A549 (cell line): ENCODE data around the gene PRAC2. TPM values are rescaled to one million over a fixed set of nuclear protein-coding genes. Genes with fewer than 3 reads are reported as not detected.

ENCODE experiments used
- ATAC-seq, 2 experiments: fragments of 200-7000 bp in 1 of 2; fragments of >200 bp in 1 of 2; cut with Nextera tagmentation in 1 of 2; cut with Tn5 transposase in 1 of 2; 3 replicates each; pipeline versions ENCODE4 v1.8.0 to v1.9.1; 2018 to 2020; ENCODE audit warnings: mild to moderate bottlenecking in 1 of 2, moderate library complexity in 1 of 2
- CTCF ChIA-PET: fragments of 300-600 bp; sonication (Branson Sonifier 250); formaldehyde crosslinking; extraction: SDS; loops from one replicate; lab custom pipeline; 2021; ENCODE audit warnings: antibody characterized with exemption, inconsistent platforms; lab: Yijun Ruan, JAX
- POLR2A ChIA-PET: fragments of 350-600 bp; formaldehyde crosslinking; extraction: SDS; loops from one replicate; lab custom pipeline; 2021; ENCODE audit warnings: antibody characterized with exemption, inconsistent platforms; lab: Yijun Ruan, JAX
- DNase-seq, 2 experiments: peaks; one replicate each; pipeline versions ENCODE4 v3.0.0 to v3.0.0-alpha.2; 2011 to 2016; ENCODE audit warnings: low read depth in 1 of 2, low spot score in 1 of 2
- FAIRE-seq: peaks from 2 replicates; lab custom pipeline; 2011; peaks lifted over from hg19 to GRCh38; lab: Jason Lieb, UNC
- H3K27ac ChIP-seq, 2 experiments: fragments of >200 bp; sonication (Bioruptor Twin); formaldehyde crosslinking; 3 replicates each; pipeline ENCODE4 v1.5.1; 2016 to 2017
- H3K4me1 ChIP-seq: fragments of >200 bp; sonication (Bioruptor Twin); formaldehyde crosslinking; 3 replicates; pipeline ENCODE4 v1.6.1; 2016
- H3K4me2 ChIP-seq: fragments of >200 bp; sonication (Bioruptor Twin); formaldehyde crosslinking; 3 replicates; pipeline ENCODE4 v1.6.1; 2016
- H3K4me3 ChIP-seq: fragments of >200 bp; sonication (Bioruptor Twin); formaldehyde crosslinking; 3 replicates; pipeline ENCODE4 v1.5.1; 2016
- H3K9me3 ChIP-seq: fragments of >200 bp; sonication (Bioruptor Twin); formaldehyde crosslinking; 3 replicates; pipeline ENCODE4 v1.6.1; 2016
- CHD2 ChIP-seq: fragments of 150-350 bp; IDR thresholded peaks from 2 replicates; pipeline ENCODE4 v1.6.1; 2014; ENCODE audit warnings: low read length; ENCODE audit not compliant: partially characterized antibody
- FOSL2 ChIP-seq, 2 experiments: fragments of 450-650 bp in 1 of 2; fragments of >200 bp in 1 of 2; sonication (Bioruptor Twin) in 1 of 2; formaldehyde crosslinking; IDR thresholded peaks; 2 replicates each; pipeline versions ENCODE4 v1.5.0 to v1.6.1; 2016 to 2020; ENCODE audit warnings: mild to moderate bottlenecking in 1 of 2, moderate library complexity in 1 of 2
- FOXS1 ChIP-seq: fragments of 250-450 bp; sonication (Bioruptor Pico); IDR thresholded peaks from 2 replicates; pipeline ENCODE4 v1.5.0; 2020; ENCODE audit warnings: mild to moderate bottlenecking, moderate library complexity
- GATA3 ChIP-seq: IDR thresholded peaks from 2 replicates; pipeline ENCODE4 v1.6.1; 2012; ENCODE audit warnings: borderline replicate concordance
- HDAC2 ChIP-seq: fragments of 200-600 bp; sonication (generic); IDR thresholded peaks from 2 replicates; pipeline ENCODE4 v1.6.1; 2016
- HES2 ChIP-seq: fragments of >200 bp; sonication (Bioruptor Twin); formaldehyde crosslinking; IDR thresholded peaks from 2 replicates; pipeline ENCODE4 v1.6.1; 2016
- HOXA7 ChIP-seq: fragments of 250-450 bp; sonication (Bioruptor Pico); IDR thresholded peaks from 2 replicates; pipeline ENCODE4 v1.5.0; 2020; ENCODE audit warnings: mild to moderate bottlenecking, moderate library complexity
- JUN ChIP-seq, 2 experiments: fragments of >200 bp; sonication (Bioruptor Twin); formaldehyde crosslinking; IDR thresholded peaks; 2 replicates in 1 of 2; 3 replicates in 1 of 2; pipeline ENCODE4 v1.6.1; 2016 to 2017
- JUNB ChIP-seq: fragments of >200 bp; sonication (Bioruptor Twin); formaldehyde crosslinking; IDR thresholded peaks from 2 replicates; pipeline ENCODE4 v1.6.1; 2016
- KDM1A ChIP-seq: fragments of 200-600 bp; sonication (generic); IDR thresholded peaks from 2 replicates; pipeline ENCODE4 v1.6.1; 2016; ENCODE audit warnings: low read depth, mild to moderate bottlenecking
- MAFK ChIP-seq: fragments of 450-650 bp; IDR thresholded peaks from 2 replicates; pipeline ENCODE4 v1.6.1; 2014; ENCODE audit not compliant: partially characterized antibody
- NFE2L2 ChIP-seq: fragments of 150-350 bp; conservative IDR thresholded peaks from 2 replicates; pipeline ENCODE4 v1.6.1; 2014; ENCODE audit warnings: low read length
- POLR2A ChIP-seq: IDR thresholded peaks from 2 replicates; pipeline ENCODE4 v1.6.1; 2012; ENCODE audit warnings: mild to moderate bottlenecking, low read length
- RCOR1 ChIP-seq: fragments of 150-350 bp; IDR thresholded peaks from 2 replicates; pipeline ENCODE4 v1.6.1; 2014; ENCODE audit warnings: antibody characterized with exemption, low read length, low read depth
- REST ChIP-seq: fragments of 200-600 bp; sonication (generic); IDR thresholded peaks from 2 replicates; pipeline ENCODE4 v1.6.1; 2016; ENCODE audit warnings: antibody characterized with exemption, mild to moderate bottlenecking, moderate library complexity
- SMC3 ChIP-seq: fragments of >200 bp; sonication (Bioruptor Twin); formaldehyde crosslinking; IDR thresholded peaks from 3 replicates; pipeline ENCODE4 v1.6.1; 2018; ENCODE audit warnings: inconsistent platforms
- USF2 ChIP-seq: fragments of 450-650 bp; IDR thresholded peaks from 2 replicates; pipeline ENCODE4 v1.6.1; 2014; ENCODE audit warnings: antibody characterized with exemption
- ZC3H11A ChIP-seq: fragments of 450-650 bp; IDR thresholded peaks from 2 replicates; pipeline ENCODE4 v1.6.1; 2014; ENCODE audit warnings: antibody characterized with exemption, mild to moderate bottlenecking
- WGBS: methylation state at CpG from one replicate; pipeline ENCODE4 v1.1.6; 2017; ENCODE audit errors: missing lambda C conversion rate; 5-methylcytosine and 5-hydroxymethylcytosine counted together
- polyA plus RNA-seq, 4 experiments: library from polyadenylated mRNA; depleted of rRNA in 3 of 4; stranded (reverse); fragments of >200 nt; fragmentation: RNase III in 1 of 4; extraction: RNeasy Plus Mini Kit Qiagen cat#74134 plus additional on column Dnase treatment in 1 of 4; gene quantifications; 2 replicates in 3 of 4; 3 replicates in 1 of 4; pipeline ENCODE4 v1.2.3, GENCODE V29; 2011 to 2017
- TF ChIP-seq, protein P1 (sequence below): IDR thresholded peaks from 2 replicates; pipeline ENCODE4 v1.6.1; 2012; ENCODE audit warnings: low read depth, borderline replicate concordance

PRAC2 gene
- polyA plus RNA-seq, 2 of the 4 experiments (the other 2 are of a cell fraction) = not detected

GRCh38 chr17:48693178-48693577, 29.8 kb upstream of the PRAC2 start (continued):
- TF ChIP-seq USF2 (no peak), NFE2L2 (no peak), JUN (IDR thresholded peaks at IDR 0.05) (no peak), HOXA7 (CRISPR knock-in tag) (no peak), RCOR1 (no peak)

- TF ChIP-seq, protein P1, sequence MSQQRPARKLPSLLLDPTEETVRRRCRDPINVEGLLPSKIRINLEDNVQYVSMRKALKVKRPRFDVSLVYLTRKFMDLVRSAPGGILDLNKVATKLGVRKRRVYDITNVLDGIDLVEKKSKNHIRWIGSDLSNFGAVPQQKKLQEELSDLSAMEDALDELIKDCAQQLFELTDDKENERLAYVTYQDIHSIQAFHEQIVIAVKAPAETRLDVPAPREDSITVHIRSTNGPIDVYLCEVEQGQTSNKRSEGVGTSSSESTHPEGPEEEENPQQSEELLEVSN = no peak
- TF ChIP-seq GATA3 (no peak), ZC3H11A (no peak), JUNB (no peak), SMC3 (no peak), FOSL2 (IDR thresholded peaks at IDR 0.05) (no peak), FOSL2 (CRISPR knock-in tag; IDR thresholded peaks at IDR 0.05) (no peak), HDAC2 (no peak), KDM1A (no peak), HES2 (no peak), REST (no peak), CHD2 (no peak), POLR2A (no peak), MAFK (no peak), FOXS1 (no peak)
- FAIRE-seq (no peak), ATAC-seq (no peak), DNase-seq (no peak)
- POLR2A ChIA-PET = no interaction called here
- no peak overlapping the region for H3K4me3 ChIP-seq
- H3K4me1 ChIP-seq = no peaks in the 10 kb centered on the region
- CTCF ChIA-PET = interaction anchor here (1.0 to 15.5 kb wide), 10 partner anchors 9 to 526 kb away, joined by 3 to 212 read pairs (median 6); partner anchors contain the start of genes HOXB13, PRAC1 and PRAC2
- H3K9me3 ChIP-seq = no peaks in the 10 kb centered on the region
- no peak overlapping the region for H3K27ac ChIP-seq
- 91% methylated on average over 10 of the region's 10 CpGs for WGBS
- no peak overlapping the region for H3K4me2 ChIP-seq
Observed at GRCh38 chr17:48701864-48702532, 21.0 kb upstream of the PRAC2 start.
